Activated T-helper 1 cell treated with anti-CD3 and anti-CD28 coated beads, Interleukin-12 subunit alpha, Interleukin-12 subunit beta, Interleukin-2, Interleukin-4 antibody, amounts not matched to agents 30 ng/mL and 10 ng/mL and 1 ng/mL, durations not matched to agents 14 hours and 24 hours and 36 hours (primary cell): ENCODE measurements around the gene PLEKHA7. TPM values are rescaled to one million over a fixed set of nuclear protein-coding genes. Genes with fewer than 3 reads are reported as not detected.
"Not testable (repeated sequence)": the region's sequence is repeated elsewhere in the genome, so short reads cannot be mapped to it uniquely, and the experiment has no call there.

Experiments
- DNase-seq: peaks from one replicate; pipeline ENCODE4 v3.0.0; 2021; ENCODE audit warnings: low spot score
- H3K27ac Mint-ChIP-seq: one replicate; pipeline ENCODE4 v1.8.0; 2021; ENCODE audit warnings: mild to moderate bottlenecking, mixed read lengths
- H3K27me3 Mint-ChIP-seq: one replicate; pipeline ENCODE4 v1.8.0; 2022; ENCODE audit warnings: mild to moderate bottlenecking, moderate library complexity, mixed read lengths; ENCODE audit not compliant: insufficient read depth
- H3K36me3 Mint-ChIP-seq: one replicate; pipeline ENCODE4 v1.8.0; 2021; ENCODE audit warnings: low read depth, mixed read lengths
- H3K4me1 Mint-ChIP-seq: one replicate; pipeline ENCODE4 v1.8.0; 2021; ENCODE audit warnings: low read depth, mixed read lengths
- H3K4me3 Mint-ChIP-seq: one replicate; pipeline ENCODE4 v1.8.0; 2021; ENCODE audit warnings: mild to moderate bottlenecking, moderate library complexity, mixed read lengths
- H3K9me3 Mint-ChIP-seq: one replicate; pipeline ENCODE4 v1.8.0; 2021; ENCODE audit warnings: mixed read lengths
- intact Hi-C: fragments of 100-400 bp; cut with micrococcal nuclease; formaldehyde crosslinking; loops from one replicate; pipeline ENCODE4 v1.15.1; 2024
- total RNA-seq: library from RNA; stranded (reverse); gene quantifications from 2 replicates; pipeline ENCODE4 v1.2.3, GENCODE V29; 2022

PLEKHA7 gene
- total RNA-seq, 1 donor from 2014 or later, result 10.3 TPM

DNA sequence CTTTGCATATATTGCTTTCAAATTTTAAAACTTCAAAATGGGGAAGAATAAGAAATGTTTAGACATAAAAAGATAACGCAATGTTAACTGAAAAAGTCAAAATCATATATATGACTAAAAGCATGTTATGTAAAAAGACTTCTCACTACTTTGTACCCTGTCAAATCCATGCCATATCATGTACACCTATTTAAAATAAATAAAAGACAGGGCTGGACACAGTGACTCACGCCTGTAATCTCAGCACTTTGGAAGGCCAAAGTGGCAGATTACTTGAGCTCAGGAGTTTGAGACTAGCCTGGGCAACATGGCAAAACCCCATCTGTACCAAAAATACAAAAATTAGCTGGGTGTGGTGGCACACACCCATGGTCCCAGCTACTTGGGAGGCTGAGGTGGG lies 109.5 kb downstream of the PLEKHA7 start:
- peaks cover 19% of the 10 kb centered on the region for H3K36me3 Mint-ChIP-seq
- H3K9me3 Mint-ChIP-seq, result peaks cover 25% of the 10 kb centered on the region

DNA sequence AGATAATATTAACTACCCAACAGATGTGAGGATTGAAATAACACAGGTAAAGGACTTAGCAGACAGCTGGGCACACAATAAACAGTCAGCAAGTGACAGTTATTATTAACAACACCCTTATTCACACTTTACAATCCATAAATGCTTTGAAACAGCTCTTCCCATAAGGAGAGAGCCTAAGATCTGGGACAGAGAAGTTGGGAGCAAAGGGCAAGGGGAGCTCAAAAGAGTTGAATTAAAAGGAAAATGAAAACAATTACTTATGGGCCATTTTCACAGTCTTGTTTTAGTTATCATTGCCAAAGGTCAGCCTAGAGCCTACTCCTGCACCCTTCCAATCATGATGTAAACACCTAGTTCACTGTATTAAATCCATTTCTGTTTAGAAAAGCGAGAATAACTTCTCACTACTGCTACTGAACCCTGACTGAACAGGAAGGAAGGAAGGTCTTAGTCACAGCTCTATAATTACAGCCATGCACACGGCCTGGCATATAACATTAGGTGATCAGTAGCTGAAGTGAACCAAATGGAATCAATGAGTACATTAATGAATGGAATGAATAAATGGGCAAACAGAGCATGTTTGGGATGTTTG lies 111.3 kb downstream of the PLEKHA7 start:
- DNase-seq, result no peak
- intact Hi-C loops, result loop anchor here (1.0 to 10.0 kb wide), 13 partner anchors 22 to 1784 kb away; partner anchors contain the start of genes C11orf58, NCR3LG1, NUCB2 and RPS13
- H3K4me1 Mint-ChIP-seq, result peaks cover 52% of the 10 kb centered on the region
- peak overlapping the region; percentile 86 for H3K27ac Mint-ChIP-seq
- peak overlapping the region; percentile 28 for H3K4me3 Mint-ChIP-seq
- H3K9me3 Mint-ChIP-seq, result peaks cover 25% of the 10 kb centered on the region
- peaks cover 18% of the 10 kb centered on the region for H3K36me3 Mint-ChIP-seq
- no peaks in the 10 kb centered on the region for H3K27me3 Mint-ChIP-seq

More for the DNA sequence above, 109.5 kb downstream of the PLEKHA7 start:
- H3K27ac Mint-ChIP-seq, H3K27me3 Mint-ChIP-seq, DNase-seq, H3K4me3 Mint-ChIP-seq: not testable (repeated sequence)
- intact Hi-C loops, result loop anchor here (5.0 to 10.0 kb wide), 5 partner anchors 83 to 1710 kb away; partner anchors contain the start of genes NCR3LG1 and NUCB2
- peaks cover 48% of the 10 kb centered on the region for H3K4me1 Mint-ChIP-seq

DNA sequence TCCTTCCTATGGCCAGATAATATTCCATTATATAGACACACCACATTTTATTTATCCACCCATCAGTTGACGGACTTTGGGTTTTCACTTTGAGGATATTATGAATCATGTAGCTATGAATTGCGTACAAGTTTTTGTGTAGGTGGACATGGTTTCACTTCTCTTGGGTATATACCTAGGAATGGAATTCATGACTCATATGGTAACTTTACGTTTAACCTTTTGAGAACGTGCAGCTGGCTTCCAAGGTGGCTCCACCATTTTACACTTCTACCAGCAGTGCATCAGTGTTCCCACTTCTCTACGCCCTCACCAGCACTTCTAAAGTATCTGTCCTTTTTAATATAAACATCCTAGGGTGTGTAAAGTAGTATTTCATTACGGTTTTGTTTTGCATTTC lies 112.0 kb downstream of the PLEKHA7 start:
- H3K9me3 Mint-ChIP-seq, result peaks cover 25% of the 10 kb centered on the region
- peak; percentile 16 for DNase-seq
- H3K4me1 Mint-ChIP-seq, result peaks cover 59% of the 10 kb centered on the region
- H3K27me3 Mint-ChIP-seq, result no peaks in the 10 kb centered on the region
- peaks cover 18% of the 10 kb centered on the region for H3K36me3 Mint-ChIP-seq
- peak overlapping the region; percentile 28 for H3K4me3 Mint-ChIP-seq
- H3K27ac Mint-ChIP-seq, result peak overlapping the region; percentile 86
- intact Hi-C loops, result loop anchor here (1.0 to 10.0 kb wide), 10 partner anchors 38 to 1783 kb away; partner anchors contain the start of genes NCR3LG1 and NUCB2

DNA sequence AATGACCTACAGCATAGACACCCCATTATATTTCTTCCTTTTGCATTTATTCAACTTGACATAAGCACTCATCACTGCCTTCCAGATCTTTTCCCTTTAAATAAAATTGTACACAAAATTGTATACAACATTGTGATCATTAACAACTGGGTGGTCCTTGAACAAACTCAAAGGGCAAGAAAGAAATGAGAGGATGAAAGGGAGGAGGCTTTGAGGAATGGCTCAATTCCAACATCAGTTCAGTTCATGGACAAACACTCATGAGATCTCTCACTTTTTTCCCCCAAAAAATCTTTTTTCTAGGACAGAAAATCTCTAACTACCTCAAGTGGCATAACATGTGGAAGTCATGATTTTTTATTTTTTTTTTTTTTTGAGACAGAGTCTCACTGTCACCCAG lies 113.7 kb downstream of the PLEKHA7 start:
- peak overlapping the region; percentile 45 for H3K27ac Mint-ChIP-seq
- intact Hi-C loops, result loop anchor here (5.0 to 10.0 kb wide), 5 partner anchors 87 to 1714 kb away; partner anchors contain the start of genes NCR3LG1 and NUCB2
- H3K27me3 Mint-ChIP-seq, result peaks cover 4% of the 10 kb centered on the region
- DNase-seq, result no peak
- H3K4me1 Mint-ChIP-seq, result peaks cover 66% of the 10 kb centered on the region
- H3K36me3 Mint-ChIP-seq, result peaks cover 18% of the 10 kb centered on the region
- peaks cover 25% of the 10 kb centered on the region for H3K9me3 Mint-ChIP-seq
- H3K4me3 Mint-ChIP-seq, result no peak overlapping the region

DNA sequence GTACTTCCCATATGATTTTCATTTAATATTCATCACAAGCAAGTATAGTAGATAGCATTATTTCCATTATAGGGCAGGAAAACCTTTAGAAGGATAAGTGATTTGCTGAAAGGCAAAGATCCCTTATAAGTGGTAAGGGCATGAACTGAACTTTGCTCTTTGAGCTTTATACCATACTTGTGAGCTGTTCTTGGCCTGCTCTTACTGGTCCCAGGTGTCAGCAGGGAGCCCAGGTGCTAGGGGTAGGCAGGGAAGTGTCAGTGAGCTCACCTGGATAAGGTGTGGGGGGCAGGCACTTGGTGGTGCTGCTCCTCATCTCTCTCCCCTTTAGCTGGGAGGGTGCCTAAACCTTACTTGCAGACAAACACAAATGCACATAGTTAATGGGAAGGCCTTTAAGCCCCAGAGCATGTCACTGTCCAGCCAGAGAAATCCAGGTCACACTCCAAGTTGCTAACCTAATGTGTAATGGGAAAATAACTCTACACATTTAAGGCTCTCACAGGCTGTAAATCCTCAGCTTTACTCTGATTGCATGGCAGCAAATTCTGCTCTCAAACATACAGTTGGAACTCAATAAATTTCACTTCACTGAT lies 114.4 kb downstream of the PLEKHA7 start:
- Mint-ChIP-seq H3K36me3 (peaks cover 18% of the 10 kb centered on the region), H3K9me3 (peaks cover 25% of the 10 kb centered on the region), H3K27ac (peak overlapping the region; percentile 45), H3K4me3 (no peak overlapping the region), H3K27me3 (peaks cover 4% of the 10 kb centered on the region), H3K4me1 (peaks cover 66% of the 10 kb centered on the region)
- DNase-seq, result no peak
- intact Hi-C loops, result loop anchor here (5.0 to 10.0 kb wide), 5 partner anchors 87 to 1715 kb away; partner anchors contain the start of genes NCR3LG1 and NUCB2

DNA sequence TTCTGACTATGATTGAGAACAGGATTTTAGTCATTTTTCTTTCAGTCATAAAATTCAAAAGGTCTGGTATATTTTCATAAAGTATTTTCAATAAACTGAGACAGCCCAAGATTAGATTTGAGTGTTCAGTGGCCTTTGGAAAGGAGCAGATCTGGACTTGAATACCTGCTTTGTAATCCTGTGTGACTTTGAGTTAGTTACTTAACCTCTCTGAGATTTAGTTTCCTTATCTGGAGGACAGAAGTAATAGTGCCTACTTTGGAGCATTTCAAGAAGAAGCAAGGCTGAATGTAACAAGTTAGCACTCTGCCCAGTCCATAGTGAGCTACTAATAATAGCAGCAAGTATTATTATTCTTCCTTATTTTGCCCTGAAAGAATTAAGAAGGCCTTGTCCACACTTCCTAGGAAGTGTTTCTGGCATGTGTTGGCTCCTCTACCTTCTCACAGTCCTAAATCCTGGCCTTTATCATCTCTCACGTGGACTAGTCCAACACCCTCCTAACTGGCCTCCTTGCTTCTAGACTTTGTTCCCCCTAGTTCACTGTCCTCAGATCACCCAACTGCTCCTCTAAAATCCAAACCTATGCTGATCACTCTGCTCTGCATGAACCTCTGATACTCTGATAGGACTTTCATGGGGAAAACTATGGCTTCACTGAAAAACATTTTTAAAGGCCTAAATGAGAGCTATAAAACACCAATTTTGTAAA lies 115.8 kb downstream of the PLEKHA7 start:
- peak overlapping the region; percentile 8 for H3K27ac Mint-ChIP-seq
- peaks cover 58% of the 10 kb centered on the region for H3K4me1 Mint-ChIP-seq
- no peak for DNase-seq
- peaks cover 4% of the 10 kb centered on the region for H3K27me3 Mint-ChIP-seq
- H3K36me3 Mint-ChIP-seq, result peaks cover 13% of the 10 kb centered on the region
- H3K4me3 Mint-ChIP-seq, result no peak overlapping the region
- H3K9me3 Mint-ChIP-seq, result peaks cover 17% of the 10 kb centered on the region
- intact Hi-C loops, result no loop called here

DNA sequence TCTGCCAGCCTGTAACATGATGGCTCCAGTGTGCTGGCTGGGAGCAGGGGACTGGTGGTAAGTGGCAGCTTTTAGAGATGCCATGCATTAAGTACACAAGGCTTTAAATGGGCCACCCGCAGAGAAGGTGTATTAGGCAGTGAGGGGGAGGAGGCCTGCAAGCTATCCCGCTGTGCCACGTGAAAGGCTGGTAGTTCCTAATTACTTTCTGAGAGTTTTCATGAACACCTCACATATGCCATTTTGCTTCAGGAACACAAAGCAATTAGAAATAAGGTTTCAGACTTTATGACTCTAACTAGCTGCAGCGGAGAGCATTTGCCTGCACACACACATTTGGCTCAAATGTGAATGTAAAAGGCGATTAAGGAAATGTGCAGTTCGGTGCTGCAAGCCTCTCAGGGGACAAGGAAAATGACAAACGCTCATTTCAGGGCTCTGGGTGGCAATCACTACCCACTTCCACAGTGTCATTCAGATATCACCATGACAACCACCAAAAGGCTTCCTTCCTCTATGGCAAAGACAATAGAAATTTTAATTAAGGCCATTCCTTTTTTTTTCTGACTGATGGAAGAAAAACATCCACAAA lies 116.6 kb downstream of the PLEKHA7 start:
- H3K4me1 Mint-ChIP-seq, result peaks cover 49% of the 10 kb centered on the region
- H3K36me3 Mint-ChIP-seq, result peaks cover 7% of the 10 kb centered on the region
- H3K4me3 Mint-ChIP-seq, result no peak overlapping the region
- H3K9me3 Mint-ChIP-seq, result peaks cover 8% of the 10 kb centered on the region
- DNase-seq, result no peak
- peaks cover 4% of the 10 kb centered on the region for H3K27me3 Mint-ChIP-seq
- no peak overlapping the region for H3K27ac Mint-ChIP-seq
- intact Hi-C loops, result no loop called here

DNA sequence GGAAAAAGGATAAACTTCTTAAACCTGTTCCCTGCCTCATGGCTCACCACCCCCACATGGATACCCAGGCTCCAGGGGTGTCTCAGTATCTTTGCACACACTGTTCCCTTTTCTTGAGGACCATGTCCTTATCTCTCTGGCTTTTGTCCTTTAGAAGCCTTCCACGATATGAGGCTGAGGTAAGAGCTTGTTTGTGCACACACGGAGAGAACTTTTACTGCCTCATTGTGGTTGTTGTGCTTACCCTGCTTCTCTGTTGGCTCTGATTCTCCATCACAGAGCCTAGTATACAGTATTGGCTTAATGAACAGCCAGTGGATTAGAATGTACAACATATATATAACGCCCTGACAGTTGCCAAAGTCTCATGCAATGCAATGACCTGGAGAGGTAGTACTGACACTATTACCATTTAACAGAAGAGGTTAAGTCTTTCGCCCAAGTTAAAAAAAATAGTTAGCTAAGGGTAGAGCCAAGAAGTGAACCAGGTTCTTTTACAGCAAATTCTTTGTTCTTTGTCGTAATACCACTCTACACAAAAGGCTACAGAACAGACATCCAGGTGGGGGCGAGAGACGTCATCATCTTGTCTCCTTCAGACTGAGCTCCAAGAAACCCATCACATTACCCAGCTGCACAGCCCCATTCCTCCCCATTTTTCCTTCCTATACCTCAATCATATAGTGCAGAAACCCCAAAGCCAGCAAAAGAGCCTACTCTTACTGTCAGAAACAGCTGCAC lies 117.3 kb downstream of the PLEKHA7 start:
- Mint-ChIP-seq H3K27ac (no peak overlapping the region), H3K9me3 (peaks cover 9% of the 10 kb centered on the region), H3K4me3 (no peak overlapping the region), H3K4me1 (peaks cover 42% of the 10 kb centered on the region), H3K36me3 (peaks cover 7% of the 10 kb centered on the region), H3K27me3 (peaks cover 4% of the 10 kb centered on the region)
- intact Hi-C loops, result no loop called here
- DNase-seq, result no peak

DNA sequence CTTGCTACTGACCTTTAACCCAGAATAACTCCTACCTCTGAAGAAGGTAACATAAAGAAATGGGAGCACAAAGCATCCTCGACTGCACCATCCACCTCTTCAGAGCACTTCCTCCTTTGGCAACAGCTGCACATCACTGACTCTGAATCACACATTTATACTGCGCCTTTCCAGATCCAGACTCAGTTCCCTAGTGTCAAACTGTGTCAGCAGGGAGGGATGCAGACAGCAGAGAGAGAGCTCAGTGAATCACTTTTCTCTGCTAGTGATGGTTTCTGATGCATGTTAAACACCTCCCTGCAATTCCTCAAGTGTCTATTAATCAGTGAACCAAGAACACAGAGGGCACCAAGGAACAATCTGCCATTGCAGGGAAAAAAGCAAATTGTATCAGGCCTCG lies 118.9 kb downstream of the PLEKHA7 start:
- Mint-ChIP-seq H3K27me3 (peaks cover 4% of the 10 kb centered on the region), H3K27ac (no peak overlapping the region), H3K9me3 (peaks cover 6% of the 10 kb centered on the region), H3K4me1 (peaks cover 32% of the 10 kb centered on the region), H3K36me3 (peaks cover 2% of the 10 kb centered on the region), H3K4me3 (no peak overlapping the region)
- intact Hi-C loops, result no loop called here
- no peak for DNase-seq

DNA sequence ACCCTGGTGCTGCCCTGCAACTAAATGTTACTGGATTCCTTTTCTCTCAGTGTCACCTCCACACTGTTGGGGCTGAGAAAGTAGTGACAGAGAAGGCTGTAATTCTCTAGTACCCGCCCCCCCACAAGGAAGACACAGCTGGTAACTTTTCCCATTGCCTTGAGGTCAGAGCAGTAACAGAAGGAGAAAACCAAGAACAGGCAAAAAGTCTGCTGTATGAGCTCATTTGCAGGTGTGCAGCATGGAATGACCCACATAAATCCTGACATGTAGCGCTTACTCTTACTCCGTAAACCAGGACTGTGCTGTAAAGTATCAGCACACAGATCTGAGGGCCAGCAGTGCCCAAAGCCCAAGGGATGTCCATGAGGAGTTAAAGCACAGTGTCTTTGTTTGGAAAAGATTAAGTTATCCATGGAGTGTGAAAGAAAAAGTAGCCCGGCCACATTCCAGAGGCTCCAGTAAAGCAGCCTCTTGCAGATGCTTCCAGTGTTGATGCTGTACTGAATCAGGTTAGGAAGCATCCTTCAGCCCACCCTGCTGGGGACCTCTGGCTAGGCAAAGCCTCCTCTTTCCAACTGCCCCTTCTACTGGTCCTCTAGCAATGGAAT lies 120.7 kb downstream of the PLEKHA7 start:
- peaks cover 2% of the 10 kb centered on the region for H3K36me3 Mint-ChIP-seq
- H3K27me3 Mint-ChIP-seq, result peaks cover 4% of the 10 kb centered on the region
- peaks cover 32% of the 10 kb centered on the region for H3K4me1 Mint-ChIP-seq
- peaks cover 19% of the 10 kb centered on the region for H3K9me3 Mint-ChIP-seq
- intact Hi-C loops, result no loop called here
- no peak for DNase-seq
- no peak overlapping the region for H3K27ac Mint-ChIP-seq
- no peak overlapping the region for H3K4me3 Mint-ChIP-seq

DNA sequence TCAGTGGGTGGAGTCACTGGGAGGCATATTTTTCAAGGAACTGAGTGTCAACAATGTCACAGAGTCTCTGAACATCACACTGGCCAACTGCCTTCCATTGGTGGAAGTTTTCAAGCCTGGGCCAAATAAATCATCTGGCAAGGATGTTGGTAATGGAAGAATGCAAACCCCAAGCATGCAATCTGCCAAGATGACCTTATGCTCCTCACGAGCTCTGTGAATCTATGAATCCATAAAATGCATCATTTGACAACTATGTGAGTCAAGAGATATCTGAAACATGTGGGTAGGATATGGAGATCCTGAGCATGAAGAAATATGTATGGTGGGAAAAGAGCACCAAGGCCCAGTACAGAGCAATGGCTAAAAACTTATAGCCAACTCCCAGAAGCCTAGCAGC lies 122.2 kb downstream of the PLEKHA7 start:
- Mint-ChIP-seq H3K9me3 (peaks cover 19% of the 10 kb centered on the region), H3K36me3 (peaks cover 2% of the 10 kb centered on the region), H3K4me3 (no peak overlapping the region), H3K4me1 (peaks cover 17% of the 10 kb centered on the region), H3K27ac (no peak overlapping the region), H3K27me3 (peaks cover 4% of the 10 kb centered on the region)
- DNase-seq, result no peak
- intact Hi-C loops, result no loop called here

DNA sequence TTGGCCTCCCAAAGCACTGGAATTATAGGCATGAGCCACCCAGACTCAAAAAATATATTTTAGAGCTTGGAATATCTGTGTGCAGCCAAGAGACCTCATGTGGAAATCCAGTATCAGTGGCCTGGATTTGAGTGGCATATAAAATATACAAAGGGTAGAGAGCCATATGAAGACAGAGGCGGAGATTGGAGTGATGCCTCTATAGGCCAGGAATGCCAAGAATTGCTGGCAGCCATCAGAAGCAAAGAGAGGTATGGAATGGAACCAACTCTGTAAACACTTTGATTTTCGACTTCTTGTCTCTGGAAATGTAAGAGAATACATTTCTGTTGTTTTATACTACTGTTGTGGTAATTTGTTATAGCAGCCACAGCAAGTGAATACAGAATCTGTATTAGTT lies 123.0 kb downstream of the PLEKHA7 start:
- Mint-ChIP-seq H3K4me1 (peaks cover 12% of the 10 kb centered on the region), H3K27ac (no peak overlapping the region), H3K36me3 (peaks cover 2% of the 10 kb centered on the region), H3K4me3 (no peak overlapping the region), H3K9me3 (peaks cover 19% of the 10 kb centered on the region), H3K27me3 (peaks cover 2% of the 10 kb centered on the region)
- no peak for DNase-seq
- intact Hi-C loops, result no loop called here
